A673 (cell line): Measurements from ENCODE around the gene FBN3.

ENCODE experiments used
- CTCF ChIP-seq: fragments of 300-800, 200-600 bp; sonication (generic); conservative IDR thresholded peaks from 2 replicates; pipeline ENCODE4 v1.5.1; 2017; ENCODE audit warnings: low read depth, mild to moderate bottlenecking, antibody characterized with exemption, low read length, moderate library complexity, mixed read lengths
- EZH2 ChIP-seq: fragments of 200-600 bp; sonication (generic); IDR thresholded peaks from 2 replicates; pipeline ENCODE4 v1.6.1; 2017; ENCODE audit warnings: borderline replicate concordance, low read depth, mild to moderate bottlenecking, mixed read lengths, antibody characterized with exemption, low read length; ENCODE audit not compliant: poor library complexity, severe bottlenecking

- TF ChIP-seq CTCF (no peak), EZH2 (no peak)
Measured at GRCh38 chr19:8101311-8101710, 48.1 kb downstream of the FBN3 start.
